Subcutaneous adipose tissue (tissue), 4 donors: ENCODE results near the gene PARN. TPM values are rescaled to one million over a fixed set of nuclear protein-coding genes. Genes with fewer than 3 reads are reported as not detected.

ENCODE experiments used
- total RNA-seq, 4 donors: library from RNA; depleted of rRNA; stranded (reverse); fragments of >200 nt; gene quantifications; one replicate each; pipeline ENCODE4 v1.1.0, GENCODE V29; 2016
- TF ChIP-seq, protein P1 (sequence below): fragments of 450-650 bp; IDR thresholded peaks from one replicate; pipeline ENCODE4 v1.5.1; 2016; ENCODE audit warnings: low read depth, mild to moderate bottlenecking, control low read depth, antibody characterized with exemption, moderate library complexity

The PARN gene
- total RNA-seq, 4 donors from 2014 or later: 37.1 to 46.3 (median 39.9) TPM

DNA sequence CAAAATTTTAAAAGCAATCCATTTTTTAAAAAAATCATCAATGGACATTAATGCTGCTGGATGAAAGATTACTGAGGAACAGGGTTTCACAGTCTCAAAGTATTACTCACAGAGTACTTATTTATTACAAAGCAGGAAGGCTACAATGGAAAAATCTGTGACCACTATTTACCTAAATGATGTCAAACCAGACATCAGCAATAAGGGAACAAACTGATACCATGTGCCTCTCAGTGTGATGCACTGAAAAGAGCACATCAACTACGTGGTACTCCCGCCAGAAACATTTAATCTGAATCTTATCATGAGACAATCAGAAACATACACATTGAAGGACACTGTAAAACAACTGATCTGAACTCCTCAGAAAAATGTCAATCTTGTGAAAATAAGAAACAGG lies 124.2 kb downstream of the PARN start:
- TF ChIP-seq, protein P1, sequence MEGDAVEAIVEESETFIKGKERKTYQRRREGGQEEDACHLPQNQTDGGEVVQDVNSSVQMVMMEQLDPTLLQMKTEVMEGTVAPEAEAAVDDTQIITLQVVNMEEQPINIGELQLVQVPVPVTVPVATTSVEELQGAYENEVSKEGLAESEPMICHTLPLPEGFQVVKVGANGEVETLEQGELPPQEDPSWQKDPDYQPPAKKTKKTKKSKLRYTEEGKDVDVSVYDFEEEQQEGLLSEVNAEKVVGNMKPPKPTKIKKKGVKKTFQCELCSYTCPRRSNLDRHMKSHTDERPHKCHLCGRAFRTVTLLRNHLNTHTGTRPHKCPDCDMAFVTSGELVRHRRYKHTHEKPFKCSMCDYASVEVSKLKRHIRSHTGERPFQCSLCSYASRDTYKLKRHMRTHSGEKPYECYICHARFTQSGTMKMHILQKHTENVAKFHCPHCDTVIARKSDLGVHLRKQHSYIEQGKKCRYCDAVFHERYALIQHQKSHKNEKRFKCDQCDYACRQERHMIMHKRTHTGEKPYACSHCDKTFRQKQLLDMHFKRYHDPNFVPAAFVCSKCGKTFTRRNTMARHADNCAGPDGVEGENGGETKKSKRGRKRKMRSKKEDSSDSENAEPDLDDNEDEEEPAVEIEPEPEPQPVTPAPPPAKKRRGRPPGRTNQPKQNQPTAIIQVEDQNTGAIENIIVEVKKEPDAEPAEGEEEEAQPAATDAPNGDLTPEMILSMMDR: no peak

DNA sequence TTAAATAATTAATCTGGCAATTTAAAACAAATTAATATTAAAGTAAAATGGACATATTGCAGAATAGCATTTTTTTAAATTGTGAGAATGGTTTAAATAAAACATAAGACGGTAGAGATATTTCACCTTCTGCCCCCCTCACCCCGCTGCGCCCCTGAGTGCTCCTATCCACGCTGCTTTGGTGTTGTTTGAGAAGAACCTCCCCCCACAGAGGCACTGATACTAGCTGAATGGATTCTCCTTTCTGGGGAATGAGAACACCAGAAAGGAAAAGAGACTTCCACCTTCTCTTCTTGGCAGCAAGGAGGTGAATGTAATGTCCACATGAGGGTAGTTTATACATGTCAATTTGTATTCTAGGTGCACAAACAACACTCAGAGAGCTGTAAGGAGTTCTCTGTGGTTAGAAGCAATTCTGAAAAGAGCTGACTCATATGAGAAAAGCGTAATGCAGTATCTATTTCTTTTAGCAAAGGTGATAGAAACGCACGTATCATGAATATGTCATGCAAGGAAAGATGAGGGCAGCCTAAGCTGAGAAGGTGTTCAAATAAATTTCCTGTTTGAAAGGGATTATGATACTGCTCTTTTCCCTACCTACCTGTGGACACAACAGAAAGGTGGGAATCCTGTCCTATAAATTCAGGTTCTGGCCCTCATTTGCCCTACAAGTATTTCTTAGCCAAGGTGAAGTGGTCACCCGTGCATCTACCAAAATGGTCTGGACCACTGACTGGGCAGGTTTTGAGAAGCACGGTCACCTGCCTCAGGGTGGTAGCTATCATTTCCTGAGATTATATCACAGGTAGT lies 126.9 kb downstream of the PARN start:
- TF ChIP-seq, protein P1: no peak

DNA sequence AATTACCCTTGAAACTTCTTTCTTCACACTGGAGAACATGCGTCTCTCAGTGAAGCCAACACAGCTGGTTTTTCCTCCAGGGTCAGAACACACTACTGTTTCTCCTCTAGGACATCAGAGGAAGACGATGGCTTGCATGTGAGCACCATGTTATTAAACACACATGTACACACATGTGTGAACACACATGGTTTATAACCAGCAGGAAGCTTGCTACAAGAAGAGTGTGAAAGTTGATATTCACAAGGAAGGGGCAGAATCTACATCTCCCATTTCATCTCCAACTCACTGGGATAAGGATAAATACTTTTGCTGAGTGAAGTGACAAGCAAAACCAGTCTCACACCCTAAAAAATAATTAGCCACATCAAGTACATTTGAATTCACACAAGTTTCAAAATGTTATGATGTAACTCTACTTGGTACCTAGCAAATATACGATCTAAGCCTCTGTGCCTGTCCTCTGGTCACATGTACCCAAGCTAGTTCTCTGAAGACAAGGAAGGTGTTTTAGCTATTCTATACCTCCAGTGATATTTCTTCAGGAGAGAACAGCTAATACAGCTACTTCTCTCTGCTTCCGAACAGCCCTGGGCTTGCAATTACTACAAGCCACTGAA lies 127.7 kb downstream of the PARN start:
- TF ChIP-seq, protein P1: no peak

DNA sequence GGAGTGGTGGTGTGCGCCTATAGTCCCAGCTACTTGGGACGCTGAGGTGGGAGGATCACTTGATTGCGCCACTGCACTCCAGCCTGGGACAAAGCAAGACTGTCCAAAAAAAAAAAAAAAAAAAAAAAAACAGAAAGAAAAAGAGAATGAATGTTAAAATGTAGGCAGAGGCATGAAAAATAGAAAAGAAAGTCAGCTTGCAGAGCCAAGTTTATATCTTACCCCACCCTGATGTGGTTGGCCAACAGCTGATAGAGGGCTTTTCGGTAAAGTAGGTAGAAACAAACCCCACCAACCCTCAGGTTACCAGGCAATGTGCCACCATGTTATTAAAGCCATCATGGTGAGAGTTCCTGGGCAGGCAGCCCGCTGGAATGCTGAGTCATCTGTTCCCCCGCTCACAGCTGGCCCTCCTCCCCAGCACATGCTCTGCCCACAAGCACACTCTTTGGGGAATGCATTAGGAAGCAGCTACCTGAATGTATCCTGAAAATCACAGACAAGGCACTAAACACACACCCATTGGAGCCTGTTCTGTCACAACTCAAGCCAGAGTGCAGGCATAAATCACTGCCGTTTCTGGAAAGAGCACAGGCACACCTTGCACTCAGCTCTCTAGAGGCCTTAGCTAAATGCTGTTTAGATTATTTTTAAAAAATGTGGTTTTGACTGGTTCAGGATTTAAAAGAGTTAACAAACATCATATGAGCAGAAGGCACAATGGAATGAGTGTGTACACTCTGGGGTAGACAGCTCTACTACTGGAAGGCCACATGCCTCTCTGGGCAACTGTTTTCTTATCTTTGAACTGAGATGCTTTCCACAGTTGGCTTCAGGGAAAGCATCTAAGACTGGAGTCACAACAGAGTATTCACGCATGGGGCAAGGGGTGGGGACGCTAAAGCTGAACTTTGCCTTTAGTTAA lies 128.5 kb downstream of the PARN start:
- TF ChIP-seq, protein P1: no peak

DNA sequence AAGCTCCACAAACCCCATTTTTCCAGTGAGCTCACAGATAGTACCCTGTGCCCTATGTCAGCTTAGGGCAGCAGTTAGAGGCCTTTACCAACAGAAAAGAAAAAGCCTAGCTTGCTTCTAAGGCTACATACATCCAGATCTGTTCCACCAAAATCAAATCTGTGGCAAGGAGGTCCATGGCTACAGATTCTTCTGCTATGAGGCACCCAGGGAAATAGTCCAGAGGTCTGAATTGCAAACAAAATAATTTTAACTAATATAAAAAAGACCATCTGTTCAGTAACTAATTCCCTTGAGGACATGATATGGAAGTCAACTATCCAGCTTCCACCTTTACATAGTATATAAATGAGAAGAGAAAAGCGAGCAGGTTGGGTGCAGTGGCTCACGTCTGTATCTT lies 129.3 kb downstream of the PARN start:
- TF ChIP-seq, protein P1: no peak

DNA sequence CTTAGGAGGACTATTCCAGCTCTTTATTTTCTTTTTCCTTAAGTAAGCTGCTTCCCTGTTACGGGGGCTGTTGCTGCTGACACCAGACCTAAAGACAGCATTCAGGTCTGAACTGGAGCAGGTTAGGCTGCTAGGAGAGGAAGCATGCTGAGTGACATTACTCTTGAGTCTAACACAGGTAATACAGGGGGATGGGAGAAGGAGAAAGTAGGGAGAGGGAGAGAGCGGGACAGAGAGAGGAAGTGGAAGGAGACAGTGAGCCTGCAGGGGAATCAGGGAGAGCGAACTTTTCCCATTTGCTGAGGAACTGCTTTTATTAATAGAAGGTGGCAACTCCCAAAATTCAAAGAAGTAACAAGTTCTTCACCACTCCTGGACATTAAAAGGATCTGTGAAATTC lies 130.9 kb downstream of the PARN start:
- TF ChIP-seq, protein P1: no peak
